Smooth muscle cell (in vitro differentiated cells): Measurements from ENCODE around the gene NR1I3. TPM values are rescaled to one million over a fixed set of nuclear protein-coding genes. Genes with fewer than 3 reads are reported as not detected.

Experiments
- DNase-seq: peaks from one replicate; lab custom pipeline; 2025; ENCODE audit not compliant: unreplicated experiment; lab: John Stamatoyannopoulos, UW
- H2AFZ ChIP-seq: fragments of 200-600 bp; sonication (generic); 2 replicates; pipeline ENCODE4 v1.6.0; 2016; ENCODE audit warnings: antibody characterized with exemption, low read depth, mild to moderate bottlenecking
- H3F3A ChIP-seq: fragments of 200-600 bp; sonication (generic); 2 replicates; pipeline ENCODE4 v1.6.0; 2017; ENCODE audit warnings: antibody characterized with exemption, low read depth
- H3K27ac ChIP-seq: fragments of 200-600 bp; sonication (generic); 2 replicates; pipeline ENCODE4 v1.5.1; 2016; ENCODE audit warnings: low read depth, mild to moderate bottlenecking
- H3K27me3 ChIP-seq: fragments of 200-600 bp; sonication (generic); 2 replicates; pipeline ENCODE4 v1.6.1; 2016; ENCODE audit warnings: low read depth, mild to moderate bottlenecking
- H3K36me3 ChIP-seq: fragments of 200-600 bp; sonication (generic); 2 replicates; pipeline ENCODE4 v1.5.1; 2016; ENCODE audit warnings: low read depth
- H3K4me1 ChIP-seq: fragments of 200-600 bp; sonication (generic); 2 replicates; pipeline ENCODE4 v1.5.1; 2016; ENCODE audit warnings: low read depth
- H3K4me2 ChIP-seq: fragments of 200-600 bp; sonication (generic); 2 replicates; pipeline ENCODE4 v1.6.0; 2016; ENCODE audit warnings: mild to moderate bottlenecking
- H3K4me3 ChIP-seq: fragments of 200-600 bp; sonication (generic); 2 replicates; pipeline ENCODE4 v1.5.1; 2016; ENCODE audit warnings: mild to moderate bottlenecking
- H3K79me2 ChIP-seq: fragments of 200-600 bp; sonication (generic); 2 replicates; pipeline ENCODE4 v1.6.0; 2016; ENCODE audit warnings: low read depth, mild to moderate bottlenecking
- H3K9ac ChIP-seq: fragments of 200-600 bp; sonication (generic); 2 replicates; pipeline ENCODE4 v1.6.0; 2016; ENCODE audit warnings: low read depth
- H3K9me3 ChIP-seq: fragments of 200-600 bp; sonication (generic); replicated peaks from 2 replicates; pipeline ENCODE4 v1.5.1; 2016; ENCODE audit warnings: low read depth
- H4K20me1 ChIP-seq: fragments of 200-600 bp; sonication (generic); 2 replicates; pipeline ENCODE4 v1.6.0; 2016; ENCODE audit warnings: low read depth
- WGBS: methylation state at CpG from one replicate; pipeline ENCODE4 v1.1.7; 2016; ENCODE audit warnings: low lambda C conversion rate; 5-methylcytosine and 5-hydroxymethylcytosine counted together
- polyA plus RNA-seq: library from polyadenylated mRNA; unstranded; fragments of >200 nt; fragmentation: Nextera tagmentation; extraction: Ambion mirVana; gene quantifications from 2 replicates; pipeline ENCODE4 v1.2.1, GENCODE V29; 2016
- total RNA-seq: library from RNA; depleted of rRNA; stranded (reverse); fragments of >200 nt; gene quantifications from 2 replicates; pipeline ENCODE4 v1.2.3, GENCODE V29; 2014
- TF ChIP-seq, protein P1 (sequence below): fragments of 200-600 bp; sonication (generic); IDR thresholded peaks from 2 replicates; pipeline ENCODE4 v1.5.1; 2017; ENCODE audit warnings: borderline replicate concordance, mild to moderate bottlenecking, antibody characterized with exemption; ENCODE audit not compliant: insufficient read depth, poor library complexity, severe bottlenecking

The NR1I3 gene
- total and polyA plus RNA-seq, 2 experiments from 2014 or later, result 0.90 TPM; not detected in 1

DNA sequence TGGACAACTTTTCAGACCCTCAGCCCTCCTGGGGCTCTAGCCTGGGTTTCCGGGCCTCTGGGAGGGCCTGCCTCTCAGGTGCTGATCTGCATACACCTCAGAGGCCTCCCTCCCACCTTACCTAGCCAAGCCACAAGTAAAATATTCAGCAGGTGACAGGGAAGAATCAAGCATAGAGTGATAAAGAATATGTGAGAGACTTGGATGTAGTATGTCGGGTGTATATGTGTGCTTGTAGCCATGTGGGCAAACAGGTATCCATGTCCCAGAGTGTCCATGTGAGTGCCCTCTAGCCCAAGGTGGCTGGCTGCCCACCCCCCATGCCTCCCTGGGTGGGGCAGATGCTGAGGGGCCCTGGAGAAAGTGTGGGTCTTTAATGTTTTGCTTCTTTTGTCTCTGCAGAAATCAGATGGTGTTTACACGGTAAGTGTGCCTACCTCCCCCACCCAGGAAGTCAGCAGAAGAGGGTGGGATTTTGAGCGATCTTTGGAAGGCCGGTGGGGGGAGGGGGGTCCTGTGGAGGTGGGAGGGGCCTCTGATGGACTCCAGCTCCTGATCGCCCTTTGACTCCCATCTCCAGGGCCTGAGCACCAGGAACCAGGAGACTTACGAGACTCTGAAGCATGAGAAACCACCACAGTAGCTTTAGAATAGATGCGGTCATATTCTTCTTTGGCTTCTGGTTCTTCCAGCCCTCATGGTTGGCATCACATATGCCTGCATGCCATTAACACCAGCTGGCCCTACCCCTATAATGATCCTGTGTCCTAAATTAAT is 19.5 kb downstream of the NR1I3 start:
- Histone ChIP-seq H3K9ac (no peak overlapping the region), H2AFZ (no peak overlapping the region), H3F3A (peaks cover 15% of the 10 kb centered on the region), H4K20me1 (no peaks in the 10 kb centered on the region), H3K36me3 (peaks cover 5% of the 10 kb centered on the region), H3K79me2 (no peaks in the 10 kb centered on the region), H3K4me1 (peaks cover 13% of the 10 kb centered on the region), H3K27ac (no peak overlapping the region), H3K4me3 (no peak overlapping the region), H3K9me3 (no peaks in the 10 kb centered on the region), H3K27me3 (no peaks in the 10 kb centered on the region), H3K4me2 (no peak overlapping the region)
- WGBS, result 85% methylated on average over 8 of the region's 8 CpGs
- TF ChIP-seq, protein P1, sequence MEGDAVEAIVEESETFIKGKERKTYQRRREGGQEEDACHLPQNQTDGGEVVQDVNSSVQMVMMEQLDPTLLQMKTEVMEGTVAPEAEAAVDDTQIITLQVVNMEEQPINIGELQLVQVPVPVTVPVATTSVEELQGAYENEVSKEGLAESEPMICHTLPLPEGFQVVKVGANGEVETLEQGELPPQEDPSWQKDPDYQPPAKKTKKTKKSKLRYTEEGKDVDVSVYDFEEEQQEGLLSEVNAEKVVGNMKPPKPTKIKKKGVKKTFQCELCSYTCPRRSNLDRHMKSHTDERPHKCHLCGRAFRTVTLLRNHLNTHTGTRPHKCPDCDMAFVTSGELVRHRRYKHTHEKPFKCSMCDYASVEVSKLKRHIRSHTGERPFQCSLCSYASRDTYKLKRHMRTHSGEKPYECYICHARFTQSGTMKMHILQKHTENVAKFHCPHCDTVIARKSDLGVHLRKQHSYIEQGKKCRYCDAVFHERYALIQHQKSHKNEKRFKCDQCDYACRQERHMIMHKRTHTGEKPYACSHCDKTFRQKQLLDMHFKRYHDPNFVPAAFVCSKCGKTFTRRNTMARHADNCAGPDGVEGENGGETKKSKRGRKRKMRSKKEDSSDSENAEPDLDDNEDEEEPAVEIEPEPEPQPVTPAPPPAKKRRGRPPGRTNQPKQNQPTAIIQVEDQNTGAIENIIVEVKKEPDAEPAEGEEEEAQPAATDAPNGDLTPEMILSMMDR, result no peak
- DNase-seq, result no peak

DNA sequence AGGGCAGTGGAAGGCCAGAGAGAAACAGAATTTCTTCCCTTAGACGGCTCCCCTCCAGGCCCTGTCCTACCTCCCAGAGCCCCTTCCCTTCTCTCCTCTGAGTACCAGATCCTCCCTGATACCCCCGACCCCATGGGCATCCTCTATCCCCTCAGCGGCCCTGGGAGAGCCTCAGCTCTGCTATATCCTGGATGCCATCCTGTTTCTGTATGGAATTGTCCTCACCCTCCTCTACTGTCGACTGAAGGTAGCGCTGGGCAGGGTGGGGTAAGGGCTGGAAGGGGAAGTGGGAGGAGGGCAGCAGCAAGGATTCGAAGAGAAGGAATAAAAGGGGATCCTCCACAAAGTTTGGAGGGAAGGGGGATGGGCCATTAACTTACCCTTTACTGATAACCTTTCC is 20.2 kb downstream of the NR1I3 start:
- 88% methylated on average over 6 of the region's 6 CpGs for WGBS
- H2AFZ ChIP-seq, result no peak overlapping the region

DNA sequence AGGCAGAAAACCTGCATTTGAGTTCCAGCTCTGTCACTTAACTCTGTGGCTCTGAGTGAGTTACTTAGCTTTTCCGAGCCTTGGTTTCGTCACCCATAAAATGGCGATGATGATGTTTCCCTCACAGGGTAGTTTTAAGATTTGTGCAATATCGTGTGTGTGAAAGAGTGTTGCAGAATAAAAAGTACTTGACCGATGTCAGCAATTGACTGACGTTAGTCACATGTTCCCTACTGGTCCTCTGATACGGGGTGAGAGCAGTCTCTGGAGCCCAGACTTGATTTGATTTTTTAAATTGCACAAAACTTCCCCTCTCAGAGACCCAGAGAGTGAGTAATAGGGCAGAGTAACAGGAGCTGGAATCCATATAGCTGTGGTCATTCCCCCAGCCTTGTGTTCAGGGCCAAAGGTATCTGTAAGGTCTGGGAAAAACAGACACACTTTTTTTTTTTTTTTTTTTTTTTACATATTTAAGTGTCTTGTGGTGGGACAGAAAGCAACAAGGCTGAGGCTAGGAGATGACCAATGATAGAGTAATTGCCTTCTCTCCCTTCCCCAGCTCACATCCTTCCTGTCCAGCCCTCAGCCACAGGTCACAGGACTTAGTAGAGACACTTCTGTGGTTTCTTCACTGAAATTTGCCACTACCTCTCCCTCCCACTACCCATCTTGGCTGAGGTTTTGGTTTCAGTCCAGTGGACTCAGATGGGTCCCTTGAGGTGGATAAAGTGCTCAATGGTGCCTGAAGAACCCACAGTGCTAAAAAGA is 20.9 kb downstream of the NR1I3 start:
- peak overlapping the region; percentile 65 for H3K9ac ChIP-seq
- peaks cover 13% of the 10 kb centered on the region for H3K4me1 ChIP-seq
- peak overlapping the region; percentile 79 for H3K4me2 ChIP-seq
- H3K79me2 ChIP-seq, result no peaks in the 10 kb centered on the region
- DNase-seq, result no peak
- no peaks in the 10 kb centered on the region for H3K27me3 ChIP-seq
- peak overlapping the region; percentile 67 for H2AFZ ChIP-seq
- TF ChIP-seq, protein P1, result no peak
- peaks cover 15% of the 10 kb centered on the region for H3F3A ChIP-seq
- no peaks in the 10 kb centered on the region for H3K9me3 ChIP-seq
- 35% methylated on average over 7 of the region's 7 CpGs for WGBS
- H3K4me3 ChIP-seq, result no peak overlapping the region
- H3K27ac ChIP-seq, result peak overlapping the region; percentile 92
- H3K36me3 ChIP-seq, result peaks cover 19% of the 10 kb centered on the region
- no peaks in the 10 kb centered on the region for H4K20me1 ChIP-seq

More for the DNA sequence above, 20.2 kb downstream of the NR1I3 start:
- H3K9me3 ChIP-seq, result no peaks in the 10 kb centered on the region
- H3K27ac ChIP-seq, result peak overlapping the region; percentile 92
- H3K4me1 ChIP-seq, result peaks cover 13% of the 10 kb centered on the region
- no peak overlapping the region for H3K9ac ChIP-seq
- H3F3A ChIP-seq, result peaks cover 15% of the 10 kb centered on the region
- TF ChIP-seq, protein P1, result no peak
- no peaks in the 10 kb centered on the region for H4K20me1 ChIP-seq
- H3K36me3 ChIP-seq, result peaks cover 12% of the 10 kb centered on the region
- H3K79me2 ChIP-seq, result no peaks in the 10 kb centered on the region
- H3K27me3 ChIP-seq, result no peaks in the 10 kb centered on the region
- no peak overlapping the region for H3K4me2 ChIP-seq
- DNase-seq, result no peak
- H3K4me3 ChIP-seq, result no peak overlapping the region
